Forelimb muscle (tissue), 1 donor: ENCODE results near the gene ARHGEF25. TPM values are rescaled to one million over a fixed set of nuclear protein-coding genes. Genes with fewer than 3 reads are reported as not detected.
"Not testable (repeated sequence)": the region's sequence is repeated elsewhere in the genome, so short reads cannot be mapped to it uniquely, and the experiment has no call there.

Experiments
- DNase-seq: peaks from one replicate; pipeline ENCODE4 v3.0.0-alpha.2; 2013; ENCODE audit warnings: low read depth
- polyA plus RNA-seq: library from polyadenylated mRNA; unstranded; fragments of 120-200 nt; gene quantifications from one replicate; pipeline ENCODE4 v1.2.1, GENCODE V29; 2013; ENCODE audit not compliant: insufficient read length

ARHGEF25 gene
- polyA plus RNA-seq, 1 donor = 25.4 TPM

- DNase-seq = not testable (repeated sequence)
Measured at GRCh38 chr12:57636731-57637130, 25.5 kb downstream of the ARHGEF25 start.

- no peak for DNase-seq
Measured at GRCh38 chr12:57637364-57637763, 26.1 kb downstream of the ARHGEF25 start.

- no peak for DNase-seq
Measured at GRCh38 chr12:57638096-57638495, 26.9 kb downstream of the ARHGEF25 start.

- no peak for DNase-seq
Measured at GRCh38 chr12:57640175-57641042, 29.2 kb downstream of the ARHGEF25 start.

GRCh38 chr12:57641699-57642442 is 30.6 kb downstream of the ARHGEF25 start:
- DNase-seq = no peak

- DNase-seq = not testable (repeated sequence)
Measured at GRCh38 chr12:57645990-57646658, 34.9 kb downstream of the ARHGEF25 start.

- not testable (repeated sequence) for DNase-seq
Measured at GRCh38 chr12:57646659-57647049, 35.4 kb downstream of the ARHGEF25 start.

GRCh38 chr12:57654042-57654441 is 42.8 kb downstream of the ARHGEF25 start:
- DNase-seq = no peak

GRCh38 chr12:57655541-57656240 is 44.5 kb downstream of the ARHGEF25 start:
- DNase-seq = no peak

- not testable (repeated sequence) for DNase-seq
Measured at GRCh38 chr12:57656408-57656807, 45.2 kb downstream of the ARHGEF25 start.

GRCh38 chr12:57657744-57658143 is 46.5 kb downstream of the ARHGEF25 start:
- DNase-seq = no peak

GRCh38 chr12:57658890-57659289 is 47.7 kb downstream of the ARHGEF25 start:
- DNase-seq = no peak

GRCh38 chr12:57661376-57661775 is 50.1 kb downstream of the ARHGEF25 start:
- no peak for DNase-seq

GRCh38 chr12:57665066-57665820 is 54.0 kb downstream of the ARHGEF25 start:
- DNase-seq = not testable (repeated sequence)

Other genes starting within 250 kb of the ARHGEF25 start
- 50.1 TPM for gene R3HDM2, start 180.4 kb upstream of the ARHGEF25 start, polyA plus RNA-seq
- 0.25 TPM for gene INHBC, start 176.7 kb upstream of the ARHGEF25 start, polyA plus RNA-seq
- 3.8 TPM for gene INHBE, start 156.1 kb upstream of the ARHGEF25 start, polyA plus RNA-seq
- 11.2 TPM for gene GLI1, start 151.7 kb upstream of the ARHGEF25 start, polyA plus RNA-seq
- gene ARHGAP9, start 131.6 kb upstream of the ARHGEF25 start, polyA plus RNA-seq = 4.2 TPM
- gene MARS1, start 123.4 kb upstream of the ARHGEF25 start, polyA plus RNA-seq = 83.8 TPM
- 12.6 TPM for gene DDIT3, start 90.9 kb upstream of the ARHGEF25 start, polyA plus RNA-seq
- gene MBD6, start 88.6 kb upstream of the ARHGEF25 start, polyA plus RNA-seq = 43.1 TPM
- gene DCTN2, start 64.2 kb upstream of the ARHGEF25 start, polyA plus RNA-seq = 148 TPM
- 0.03 TPM for gene KIF5A, start 61.4 kb upstream of the ARHGEF25 start, polyA plus RNA-seq
- 10.6 TPM for gene PIP4K2C, start 20.2 kb upstream of the ARHGEF25 start, polyA plus RNA-seq
- 22.4 TPM for gene DTX3, start 6.6 kb upstream of the ARHGEF25 start, polyA plus RNA-seq
- gene B4GALNT1, start 21.8 kb downstream of the ARHGEF25 start, polyA plus RNA-seq = 2.1 TPM
- 107 TPM for gene OS9, start 82.7 kb downstream of the ARHGEF25 start, polyA plus RNA-seq
- gene AGAP2, start 127.3 kb downstream of the ARHGEF25 start, polyA plus RNA-seq = 8.2 TPM
- gene TSPAN31, start 133.6 kb downstream of the ARHGEF25 start, polyA plus RNA-seq = 40.9 TPM
- gene CDK4, start 140.9 kb downstream of the ARHGEF25 start, polyA plus RNA-seq = 134 TPM
- gene MARCHF9, start 143.7 kb downstream of the ARHGEF25 start, polyA plus RNA-seq = 8.3 TPM
- 0.86 TPM for gene CYP27B1, start 155.6 kb downstream of the ARHGEF25 start, polyA plus RNA-seq
- 24.4 TPM for gene METTL1, start 160.7 kb downstream of the ARHGEF25 start, polyA plus RNA-seq
- gene EEF1AKMT3, start 161.2 kb downstream of the ARHGEF25 start, polyA plus RNA-seq = 6.9 TPM
- 30.0 TPM for gene TSFM, start 171.4 kb downstream of the ARHGEF25 start, polyA plus RNA-seq
- gene AVIL, start 207.3 kb downstream of the ARHGEF25 start, polyA plus RNA-seq = 24.6 TPM
- 195 TPM for gene CTDSP2, start 235.3 kb downstream of the ARHGEF25 start, polyA plus RNA-seq